Measurements from ENCODE around the gene CLSTN2. TPM values are rescaled to one million over a fixed set of nuclear protein-coding genes. Genes with fewer than 3 reads are reported as not detected.

Gene CLSTN2
- total and polyA plus RNA-seq, 3 donors from 2014 or later = 3.1 to 5.7 (median 3.8) TPM

DNA sequence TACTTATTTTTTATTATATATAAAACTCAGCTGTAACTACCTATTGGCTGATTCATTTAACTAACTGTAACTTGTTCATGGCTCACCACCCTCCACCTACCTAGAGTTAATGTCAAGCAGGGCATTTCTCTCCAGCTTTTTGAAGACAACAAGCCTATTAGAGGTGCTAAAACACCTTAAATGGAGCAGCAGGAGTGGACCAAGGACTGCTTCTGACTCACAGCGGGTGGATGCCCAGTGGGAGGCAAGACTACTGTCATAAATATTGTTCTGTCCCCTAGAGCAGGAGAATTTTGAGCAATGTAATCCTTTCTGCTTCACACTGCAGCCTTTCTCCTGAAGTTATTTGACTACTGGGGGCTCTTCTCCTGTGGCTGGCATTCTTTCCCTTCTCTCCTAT, 146.9 kb downstream of the CLSTN2 start:
- H3K36me3 ChIP-seq (ENCODE audit: low read depth, missing control alignments) = no peaks in the 10 kb centered on the region
- 67 to 89% methylated on average over 1 of the region's 1 CpG for WGBS, 2 donors
- H3K4me1 ChIP-seq = no peaks in the 10 kb centered on the region
- no peak for TF ChIP-seq POLR2A (IDR thresholded peaks at IDR 0.05)
- TF ChIP-seq, protein P1, sequence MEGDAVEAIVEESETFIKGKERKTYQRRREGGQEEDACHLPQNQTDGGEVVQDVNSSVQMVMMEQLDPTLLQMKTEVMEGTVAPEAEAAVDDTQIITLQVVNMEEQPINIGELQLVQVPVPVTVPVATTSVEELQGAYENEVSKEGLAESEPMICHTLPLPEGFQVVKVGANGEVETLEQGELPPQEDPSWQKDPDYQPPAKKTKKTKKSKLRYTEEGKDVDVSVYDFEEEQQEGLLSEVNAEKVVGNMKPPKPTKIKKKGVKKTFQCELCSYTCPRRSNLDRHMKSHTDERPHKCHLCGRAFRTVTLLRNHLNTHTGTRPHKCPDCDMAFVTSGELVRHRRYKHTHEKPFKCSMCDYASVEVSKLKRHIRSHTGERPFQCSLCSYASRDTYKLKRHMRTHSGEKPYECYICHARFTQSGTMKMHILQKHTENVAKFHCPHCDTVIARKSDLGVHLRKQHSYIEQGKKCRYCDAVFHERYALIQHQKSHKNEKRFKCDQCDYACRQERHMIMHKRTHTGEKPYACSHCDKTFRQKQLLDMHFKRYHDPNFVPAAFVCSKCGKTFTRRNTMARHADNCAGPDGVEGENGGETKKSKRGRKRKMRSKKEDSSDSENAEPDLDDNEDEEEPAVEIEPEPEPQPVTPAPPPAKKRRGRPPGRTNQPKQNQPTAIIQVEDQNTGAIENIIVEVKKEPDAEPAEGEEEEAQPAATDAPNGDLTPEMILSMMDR (IDR thresholded peaks at IDR 0.05) = no peak
- no peaks in the 10 kb centered on the region for H3K9me3 ChIP-seq
- intact Hi-C loops (cut with DNase I; ENCODE audit: low total_unique reads) = no loop called here
- DNase-seq = no peak
- H3K27ac ChIP-seq = no peak overlapping the region
- no peak overlapping the region for H3K4me3 ChIP-seq
- H3K27me3 ChIP-seq = no peaks in the 10 kb centered on the region

DNA sequence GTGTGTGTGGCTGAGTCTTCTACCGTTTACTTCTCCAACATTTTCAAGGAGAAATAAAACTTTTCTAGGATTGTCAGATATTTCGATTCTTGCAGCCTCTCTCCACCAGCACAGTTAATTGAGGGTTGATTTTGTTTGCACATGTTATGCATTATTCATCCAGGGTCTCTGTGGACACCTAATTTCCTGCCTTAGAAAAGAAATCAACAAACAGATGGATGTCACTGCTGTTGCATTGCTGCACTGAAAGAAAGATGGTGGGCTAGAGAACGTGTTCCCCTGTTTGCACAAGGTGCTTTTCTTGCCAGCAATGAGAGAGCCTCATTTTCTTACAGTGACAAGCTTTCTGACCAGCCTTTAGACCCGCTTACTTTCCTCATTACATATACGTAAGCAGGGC, 150.0 kb downstream of the CLSTN2 start:
- Histone ChIP-seq H3K27ac (no peak overlapping the region), H3K27me3 (no peaks in the 10 kb centered on the region), H3K36me3 (ENCODE audit: low read depth, missing control alignments) (no peaks in the 10 kb centered on the region), H3K4me1 (no peaks in the 10 kb centered on the region), H3K9me3 (no peaks in the 10 kb centered on the region), H3K4me3 (no peak overlapping the region)
- intact Hi-C loops (cut with DNase I; ENCODE audit: low total_unique reads) = no loop called here
- no peak for DNase-seq
- 78 to 84% methylated on average over 5 of the region's 5 CpGs for WGBS, 2 donors
- TF ChIP-seq POLR2A (IDR thresholded peaks at IDR 0.05) = no peak
- TF ChIP-seq, protein P1 (IDR thresholded peaks at IDR 0.05) = no peak

DNA sequence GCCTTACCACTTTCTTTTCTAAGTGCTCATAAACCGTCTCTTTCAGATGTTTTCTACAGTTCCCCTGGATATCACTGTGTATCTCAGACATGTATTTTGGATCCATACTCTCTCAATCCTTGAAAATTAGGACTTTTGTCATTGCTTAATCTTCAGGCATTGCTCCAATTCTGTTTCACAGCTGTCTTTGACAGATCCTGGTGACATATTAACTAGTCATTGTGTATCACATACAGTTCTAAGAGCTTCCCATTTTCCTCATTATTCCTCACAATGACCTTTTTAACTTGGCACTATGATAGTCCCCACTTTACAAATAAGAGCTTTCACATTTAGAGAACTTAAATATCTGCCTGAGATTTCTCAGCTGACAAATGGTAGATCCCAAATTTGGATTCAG, 151.7 kb downstream of the CLSTN2 start:
- WGBS, 2 donors = 90 to 92% methylated on average over 1 of the region's 1 CpG
- TF ChIP-seq, protein P1 (IDR thresholded peaks at IDR 0.05) = no peak
- TF ChIP-seq POLR2A (IDR thresholded peaks at IDR 0.05) = no peak
- Histone ChIP-seq H3K36me3 (ENCODE audit: low read depth, missing control alignments) (no peaks in the 10 kb centered on the region), H3K9me3 (no peaks in the 10 kb centered on the region), H3K27ac (no peak overlapping the region), H3K4me1 (no peaks in the 10 kb centered on the region), H3K4me3 (no peak overlapping the region), H3K27me3 (no peaks in the 10 kb centered on the region)
- intact Hi-C loops (cut with DNase I; ENCODE audit: low total_unique reads) = no loop called here
- no peak for DNase-seq

DNA sequence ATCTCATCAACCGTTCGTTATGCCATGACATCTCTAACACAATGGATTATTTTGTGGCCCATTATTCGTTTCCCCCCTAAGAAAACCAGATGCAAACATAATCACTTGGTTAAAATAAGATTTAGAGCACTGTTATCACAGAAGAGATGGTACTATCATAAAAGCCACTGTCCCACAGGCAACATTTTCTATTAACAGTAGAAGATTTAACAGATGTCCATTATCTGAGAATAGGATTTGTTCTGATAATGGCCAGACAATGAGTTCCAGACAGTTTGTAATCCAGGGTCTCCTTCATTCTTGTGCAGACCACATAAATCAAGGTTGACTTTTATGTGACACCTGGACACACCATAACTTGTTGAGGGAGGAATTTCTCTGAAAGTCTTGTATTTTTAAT, 153.1 kb downstream of the CLSTN2 start:
- H3K27me3 ChIP-seq = no peaks in the 10 kb centered on the region
- H3K4me3 ChIP-seq = no peak overlapping the region
- H3K27ac ChIP-seq = no peak overlapping the region
- TF ChIP-seq, protein P1 (IDR thresholded peaks at IDR 0.05) = no peak
- TF ChIP-seq POLR2A (IDR thresholded peaks at IDR 0.05) = no peak
- intact Hi-C loops (cut with DNase I; ENCODE audit: low total_unique reads) = no loop called here
- H3K4me1 ChIP-seq = no peaks in the 10 kb centered on the region
- H3K9me3 ChIP-seq = no peaks in the 10 kb centered on the region
- H3K36me3 ChIP-seq (ENCODE audit: low read depth, missing control alignments) = no peaks in the 10 kb centered on the region
- no peak for DNase-seq
- 92 to 98% methylated on average over 3 of the region's 3 CpGs for WGBS, 2 donors

DNA sequence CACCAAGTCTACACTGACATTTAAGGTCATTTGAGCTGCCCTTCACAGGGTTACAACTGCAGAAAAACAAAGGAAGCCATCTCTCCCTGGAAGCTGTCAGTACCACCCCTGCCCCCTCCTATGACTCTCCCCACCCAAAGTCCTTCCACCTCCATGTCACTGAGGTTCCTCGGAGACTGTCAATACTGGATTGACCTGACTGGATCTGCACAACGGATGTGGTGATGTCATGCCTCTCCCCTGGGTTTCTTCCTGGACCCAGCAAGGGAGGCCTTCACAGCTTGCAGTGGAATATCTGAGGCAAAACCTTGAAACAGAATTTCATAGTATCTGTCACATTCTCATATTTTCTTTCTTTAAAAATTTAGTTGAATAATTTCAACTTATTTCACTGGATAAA, 153.5 kb downstream of the CLSTN2 start:
- 62 to 96% methylated on average over 2 of the region's 2 CpGs for WGBS, 2 donors
- Histone ChIP-seq H3K9me3 (no peaks in the 10 kb centered on the region), H3K4me1 (no peaks in the 10 kb centered on the region), H3K27ac (no peak overlapping the region), H3K27me3 (no peaks in the 10 kb centered on the region), H3K4me3 (no peak overlapping the region), H3K36me3 (ENCODE audit: low read depth, missing control alignments) (no peaks in the 10 kb centered on the region)
- no peak for DNase-seq
- TF ChIP-seq POLR2A (IDR thresholded peaks at IDR 0.05) = no peak
- TF ChIP-seq, protein P1 (IDR thresholded peaks at IDR 0.05) = no peak
- intact Hi-C loops (cut with DNase I; ENCODE audit: low total_unique reads) = no loop called here
